ENCODE data around the gene ASAH2B. TPM values are rescaled to one million over a fixed set of nuclear protein-coding genes. Genes with fewer than 3 reads are reported as not detected.

Gene ASAH2B
- total and polyA plus RNA-seq, 2 of the 13 experiments (the other 11 are each of a cell fraction or from before 2014, with no cell fraction given) = 4.2 to 4.6 TPM

DNA sequence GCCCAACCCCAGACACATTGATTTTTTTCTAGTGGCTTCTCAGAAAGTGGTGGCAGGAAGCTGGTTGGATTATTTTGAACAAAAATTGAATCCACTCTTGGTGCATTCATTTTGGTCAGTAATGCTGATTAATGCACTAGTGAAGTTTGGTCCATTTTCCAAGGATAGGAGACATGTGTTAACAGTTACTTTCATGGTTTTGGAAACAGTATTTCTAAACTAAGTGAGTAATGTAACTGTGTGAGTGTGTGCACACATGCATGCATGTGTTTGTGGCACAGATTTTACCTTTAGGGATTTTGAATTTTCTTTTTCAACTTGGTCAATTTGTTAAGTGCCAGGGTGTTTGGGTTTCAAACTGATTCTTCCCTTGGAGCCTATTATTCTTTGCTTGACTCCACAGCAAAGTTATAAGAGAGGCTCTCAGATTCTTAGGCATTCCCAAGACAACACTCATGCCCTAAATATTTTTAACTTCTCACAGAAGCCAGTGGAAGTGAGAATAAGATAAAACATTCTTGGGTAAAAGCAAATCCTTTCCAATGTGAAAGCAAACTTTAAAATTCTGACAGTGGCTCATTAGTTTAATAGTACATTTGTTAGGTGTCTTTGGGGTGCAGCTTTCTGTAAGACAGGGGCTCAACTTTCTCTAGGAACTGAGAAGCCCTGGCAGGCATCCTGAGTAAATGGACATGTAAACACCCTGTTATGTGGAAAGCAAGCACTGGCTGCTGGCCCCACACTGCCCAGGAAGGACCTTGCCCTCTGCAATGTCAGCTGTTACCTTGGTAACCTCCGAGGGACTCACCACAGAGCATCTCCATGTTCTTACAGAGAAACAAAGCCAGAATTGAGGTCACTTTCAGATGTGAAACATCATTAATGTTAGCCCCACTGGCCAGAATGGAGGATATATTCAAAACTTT lies 68.4 kb downstream of the ASAH2B start (continued):
- TF ChIP-seq ZC3H13 (CRISPR knock-in tag; IDR thresholded peaks at IDR 0.05) = no peak
- TF ChIP-seq FOSL2 (CRISPR knock-in tag; IDR thresholded peaks at IDR 0.05) = peak; percentile 45
- TF ChIP-seq, protein P1, sequence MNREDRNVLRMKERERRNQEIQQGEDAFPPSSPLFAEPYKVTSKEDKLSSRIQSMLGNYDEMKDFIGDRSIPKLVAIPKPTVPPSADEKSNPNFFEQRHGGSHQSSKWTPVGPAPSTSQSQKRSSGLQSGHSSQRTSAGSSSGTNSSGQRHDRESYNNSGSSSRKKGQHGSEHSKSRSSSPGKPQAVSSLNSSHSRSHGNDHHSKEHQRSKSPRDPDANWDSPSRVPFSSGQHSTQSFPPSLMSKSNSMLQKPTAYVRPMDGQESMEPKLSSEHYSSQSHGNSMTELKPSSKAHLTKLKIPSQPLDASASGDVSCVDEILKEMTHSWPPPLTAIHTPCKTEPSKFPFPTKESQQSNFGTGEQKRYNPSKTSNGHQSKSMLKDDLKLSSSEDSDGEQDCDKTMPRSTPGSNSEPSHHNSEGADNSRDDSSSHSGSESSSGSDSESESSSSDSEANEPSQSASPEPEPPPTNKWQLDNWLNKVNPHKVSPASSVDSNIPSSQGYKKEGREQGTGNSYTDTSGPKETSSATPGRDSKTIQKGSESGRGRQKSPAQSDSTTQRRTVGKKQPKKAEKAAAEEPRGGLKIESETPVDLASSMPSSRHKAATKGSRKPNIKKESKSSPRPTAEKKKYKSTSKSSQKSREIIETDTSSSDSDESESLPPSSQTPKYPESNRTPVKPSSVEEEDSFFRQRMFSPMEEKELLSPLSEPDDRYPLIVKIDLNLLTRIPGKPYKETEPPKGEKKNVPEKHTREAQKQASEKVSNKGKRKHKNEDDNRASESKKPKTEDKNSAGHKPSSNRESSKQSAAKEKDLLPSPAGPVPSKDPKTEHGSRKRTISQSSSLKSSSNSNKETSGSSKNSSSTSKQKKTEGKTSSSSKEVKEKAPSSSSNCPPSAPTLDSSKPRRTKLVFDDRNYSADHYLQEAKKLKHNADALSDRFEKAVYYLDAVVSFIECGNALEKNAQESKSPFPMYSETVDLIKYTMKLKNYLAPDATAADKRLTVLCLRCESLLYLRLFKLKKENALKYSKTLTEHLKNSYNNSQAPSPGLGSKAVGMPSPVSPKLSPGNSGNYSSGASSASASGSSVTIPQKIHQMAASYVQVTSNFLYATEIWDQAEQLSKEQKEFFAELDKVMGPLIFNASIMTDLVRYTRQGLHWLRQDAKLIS (CRISPR knock-in tag; IDR thresholded peaks at IDR 0.05) = no peak
- TF ChIP-seq MIER3 (CRISPR knock-in tag; IDR thresholded peaks at IDR 0.05; ENCODE audit: borderline replicate concordance) = peak; percentile 8; the same call in 1 of the 2 replicates
- TF ChIP-seq, protein P2, sequence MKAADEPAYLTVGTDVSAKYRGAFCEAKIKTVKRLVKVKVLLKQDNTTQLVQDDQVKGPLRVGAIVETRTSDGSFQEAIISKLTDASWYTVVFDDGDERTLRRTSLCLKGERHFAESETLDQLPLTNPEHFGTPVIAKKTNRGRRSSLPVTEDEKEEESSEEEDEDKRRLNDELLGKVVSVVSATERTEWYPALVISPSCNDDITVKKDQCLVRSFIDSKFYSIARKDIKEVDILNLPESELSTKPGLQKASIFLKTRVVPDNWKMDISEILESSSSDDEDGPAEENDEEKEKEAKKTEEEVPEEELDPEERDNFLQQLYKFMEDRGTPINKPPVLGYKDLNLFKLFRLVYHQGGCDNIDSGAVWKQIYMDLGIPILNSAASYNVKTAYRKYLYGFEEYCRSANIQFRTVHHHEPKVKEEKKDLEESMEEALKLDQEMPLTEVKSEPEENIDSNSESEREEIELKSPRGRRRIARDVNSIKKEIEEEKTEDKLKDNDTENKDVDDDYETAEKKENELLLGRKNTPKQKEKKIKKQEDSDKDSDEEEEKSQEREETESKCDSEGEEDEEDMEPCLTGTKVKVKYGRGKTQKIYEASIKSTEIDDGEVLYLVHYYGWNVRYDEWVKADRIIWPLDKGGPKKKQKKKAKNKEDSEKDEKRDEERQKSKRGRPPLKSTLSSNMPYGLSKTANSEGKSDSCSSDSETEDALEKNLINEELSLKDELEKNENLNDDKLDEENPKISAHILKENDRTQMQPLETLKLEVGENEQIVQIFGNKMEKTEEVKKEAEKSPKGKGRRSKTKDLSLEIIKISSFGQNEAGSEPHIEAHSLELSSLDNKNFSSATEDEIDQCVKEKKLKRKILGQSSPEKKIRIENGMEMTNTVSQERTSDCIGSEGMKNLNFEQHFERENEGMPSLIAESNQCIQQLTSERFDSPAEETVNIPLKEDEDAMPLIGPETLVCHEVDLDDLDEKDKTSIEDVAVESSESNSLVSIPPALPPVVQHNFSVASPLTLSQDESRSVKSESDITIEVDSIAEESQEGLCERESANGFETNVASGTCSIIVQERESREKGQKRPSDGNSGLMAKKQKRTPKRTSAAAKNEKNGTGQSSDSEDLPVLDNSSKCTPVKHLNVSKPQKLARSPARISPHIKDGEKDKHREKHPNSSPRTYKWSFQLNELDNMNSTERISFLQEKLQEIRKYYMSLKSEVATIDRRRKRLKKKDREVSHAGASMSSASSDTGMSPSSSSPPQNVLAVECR (CRISPR knock-in tag; IDR thresholded peaks at IDR 0.05; ENCODE audit: borderline replicate concordance) = peak; percentile 60; the same call in 1 of the 2 replicates
- TF ChIP-seq FOXA1 (IDR thresholded peaks at IDR 0.05) = no peak
- peak; percentile 86 for TF ChIP-seq FOXA1 (CRISPR knock-in tag; IDR thresholded peaks at IDR 0.05)
- no peak for TF ChIP-seq ZNF605 (CRISPR knock-in tag; IDR thresholded peaks at IDR 0.05)
- TF ChIP-seq CEBPG (CRISPR knock-in tag; IDR thresholded peaks at IDR 0.05) = peak; percentile 55
- TF ChIP-seq, protein P3, sequence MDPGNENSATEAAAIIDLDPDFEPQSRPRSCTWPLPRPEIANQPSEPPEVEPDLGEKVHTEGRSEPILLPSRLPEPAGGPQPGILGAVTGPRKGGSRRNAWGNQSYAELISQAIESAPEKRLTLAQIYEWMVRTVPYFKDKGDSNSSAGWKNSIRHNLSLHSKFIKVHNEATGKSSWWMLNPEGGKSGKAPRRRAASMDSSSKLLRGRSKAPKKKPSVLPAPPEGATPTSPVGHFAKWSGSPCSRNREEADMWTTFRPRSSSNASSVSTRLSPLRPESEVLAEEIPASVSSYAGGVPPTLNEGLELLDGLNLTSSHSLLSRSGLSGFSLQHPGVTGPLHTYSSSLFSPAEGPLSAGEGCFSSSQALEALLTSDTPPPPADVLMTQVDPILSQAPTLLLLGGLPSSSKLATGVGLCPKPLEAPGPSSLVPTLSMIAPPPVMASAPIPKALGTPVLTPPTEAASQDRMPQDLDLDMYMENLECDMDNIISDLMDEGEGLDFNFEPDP (CRISPR knock-in tag; conservative IDR thresholded peaks at IDR 0.05) = no peak
- TF ChIP-seq, protein P4, sequence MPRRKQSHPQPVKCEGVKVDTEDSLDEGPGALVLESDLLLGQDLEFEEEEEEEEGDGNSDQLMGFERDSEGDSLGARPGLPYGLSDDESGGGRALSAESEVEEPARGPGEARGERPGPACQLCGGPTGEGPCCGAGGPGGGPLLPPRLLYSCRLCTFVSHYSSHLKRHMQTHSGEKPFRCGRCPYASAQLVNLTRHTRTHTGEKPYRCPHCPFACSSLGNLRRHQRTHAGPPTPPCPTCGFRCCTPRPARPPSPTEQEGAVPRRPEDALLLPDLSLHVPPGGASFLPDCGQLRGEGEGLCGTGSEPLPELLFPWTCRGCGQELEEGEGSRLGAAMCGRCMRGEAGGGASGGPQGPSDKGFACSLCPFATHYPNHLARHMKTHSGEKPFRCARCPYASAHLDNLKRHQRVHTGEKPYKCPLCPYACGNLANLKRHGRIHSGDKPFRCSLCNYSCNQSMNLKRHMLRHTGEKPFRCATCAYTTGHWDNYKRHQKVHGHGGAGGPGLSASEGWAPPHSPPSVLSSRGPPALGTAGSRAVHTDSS (CRISPR knock-in tag; conservative IDR thresholded peaks at IDR 0.05) = no peak
- no peak for TF ChIP-seq LCORL (IDR thresholded peaks at IDR 0.05)
- TF ChIP-seq LCORL (CRISPR knock-in tag; IDR thresholded peaks at IDR 0.05) = 0 out of 2 replicates have a peak, but pooled peaks have one; percentile 20
- TF ChIP-seq, protein P5, sequence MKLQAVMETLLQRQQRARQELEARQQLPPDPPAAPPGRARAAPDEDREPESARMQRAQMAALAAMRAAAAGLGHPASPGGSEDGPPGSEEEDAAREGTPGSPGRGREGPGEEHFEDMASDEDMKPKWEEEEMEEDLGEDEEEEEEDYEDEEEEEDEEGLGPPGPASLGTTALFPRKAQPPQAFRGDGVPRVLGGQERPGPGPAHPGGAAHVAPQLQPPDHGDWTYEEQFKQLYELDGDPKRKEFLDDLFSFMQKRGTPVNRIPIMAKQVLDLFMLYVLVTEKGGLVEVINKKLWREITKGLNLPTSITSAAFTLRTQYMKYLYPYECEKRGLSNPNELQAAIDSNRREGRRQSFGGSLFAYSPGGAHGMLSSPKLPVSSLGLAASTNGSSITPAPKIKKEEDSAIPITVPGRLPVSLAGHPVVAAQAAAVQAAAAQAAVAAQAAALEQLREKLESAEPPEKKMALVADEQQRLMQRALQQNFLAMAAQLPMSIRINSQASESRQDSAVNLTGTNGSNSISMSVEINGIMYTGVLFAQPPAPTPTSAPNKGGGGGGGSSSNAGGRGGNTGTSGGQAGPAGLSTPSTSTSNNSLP (IDR thresholded peaks at IDR 0.05; ENCODE audit: low read depth, low read length) = 0 out of 2 replicates have a peak, but pooled peaks have one; percentile 35
- no peak for TF ChIP-seq ZNF33B (CRISPR knock-in tag; IDR thresholded peaks at IDR 0.05)
- no peak for TF ChIP-seq NKX3-1 (CRISPR knock-in tag; IDR thresholded peaks at IDR 0.05)

All from HepG2 (cell line).